ENCODE data around the gene HACL1.
A peak's percentile ranks its signal among the peaks of the same experiment; 100 is the strongest.
"Not testable (repeated sequence)": the region's sequence is repeated elsewhere in the genome, so short reads cannot be mapped to it uniquely, and the experiment has no call there.

The HACL1 gene

DNA sequence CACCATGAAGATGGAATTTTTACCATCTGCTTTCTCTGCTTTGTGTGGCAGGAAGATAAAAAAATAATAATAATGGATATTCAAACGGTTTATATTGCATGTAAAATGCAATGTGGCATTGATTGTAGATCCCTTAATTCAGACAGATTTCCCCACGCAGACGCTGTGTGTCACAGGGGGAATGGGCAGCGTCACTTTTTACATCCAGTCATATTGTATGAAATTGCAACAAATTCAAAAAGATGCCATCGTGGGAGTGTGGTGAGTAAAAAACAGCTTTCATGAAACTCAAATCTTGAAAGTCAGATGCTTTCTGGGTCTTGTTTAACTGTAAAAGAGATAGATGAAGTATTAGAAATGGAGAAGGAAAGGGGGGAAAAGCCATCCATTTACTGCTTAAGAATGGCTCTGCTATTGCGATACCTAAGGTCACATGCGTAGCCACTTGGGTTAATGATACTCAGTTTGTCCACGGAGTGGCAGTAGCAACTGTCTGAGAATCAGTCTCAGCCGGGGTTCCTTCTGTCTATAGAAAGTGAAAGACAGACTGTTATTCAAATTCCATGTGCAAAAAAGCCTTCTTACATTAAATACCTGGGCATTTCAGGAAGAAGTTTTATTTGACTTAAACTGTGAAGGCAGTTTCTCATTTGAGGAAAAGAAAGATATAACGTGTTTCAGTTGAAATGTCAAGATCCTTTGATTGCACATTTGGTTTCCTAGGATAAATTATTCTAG is 28.7 kb upstream of the HACL1 start:
- DNase-seq: peak; percentile 13

DNA sequence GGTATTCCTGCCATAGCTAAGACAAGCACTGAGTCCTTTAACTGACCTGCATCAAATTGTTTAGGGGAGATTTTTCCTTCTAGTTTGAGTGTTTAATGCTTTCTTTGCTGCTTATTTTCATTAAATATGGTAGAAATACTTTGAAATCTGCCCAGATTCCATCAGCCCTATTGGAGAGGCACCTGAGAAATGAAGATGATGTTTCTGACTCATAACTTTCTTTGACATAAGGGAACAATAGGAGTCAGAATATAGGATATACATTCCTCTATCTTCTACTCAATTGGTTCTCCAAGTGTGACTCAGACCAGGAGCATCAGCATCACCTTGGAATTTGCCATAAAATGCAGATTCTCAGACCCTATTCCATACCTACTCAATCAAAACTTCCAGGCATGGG is 27.6 kb upstream of the HACL1 start:
- DNase-seq: no peak

DNA sequence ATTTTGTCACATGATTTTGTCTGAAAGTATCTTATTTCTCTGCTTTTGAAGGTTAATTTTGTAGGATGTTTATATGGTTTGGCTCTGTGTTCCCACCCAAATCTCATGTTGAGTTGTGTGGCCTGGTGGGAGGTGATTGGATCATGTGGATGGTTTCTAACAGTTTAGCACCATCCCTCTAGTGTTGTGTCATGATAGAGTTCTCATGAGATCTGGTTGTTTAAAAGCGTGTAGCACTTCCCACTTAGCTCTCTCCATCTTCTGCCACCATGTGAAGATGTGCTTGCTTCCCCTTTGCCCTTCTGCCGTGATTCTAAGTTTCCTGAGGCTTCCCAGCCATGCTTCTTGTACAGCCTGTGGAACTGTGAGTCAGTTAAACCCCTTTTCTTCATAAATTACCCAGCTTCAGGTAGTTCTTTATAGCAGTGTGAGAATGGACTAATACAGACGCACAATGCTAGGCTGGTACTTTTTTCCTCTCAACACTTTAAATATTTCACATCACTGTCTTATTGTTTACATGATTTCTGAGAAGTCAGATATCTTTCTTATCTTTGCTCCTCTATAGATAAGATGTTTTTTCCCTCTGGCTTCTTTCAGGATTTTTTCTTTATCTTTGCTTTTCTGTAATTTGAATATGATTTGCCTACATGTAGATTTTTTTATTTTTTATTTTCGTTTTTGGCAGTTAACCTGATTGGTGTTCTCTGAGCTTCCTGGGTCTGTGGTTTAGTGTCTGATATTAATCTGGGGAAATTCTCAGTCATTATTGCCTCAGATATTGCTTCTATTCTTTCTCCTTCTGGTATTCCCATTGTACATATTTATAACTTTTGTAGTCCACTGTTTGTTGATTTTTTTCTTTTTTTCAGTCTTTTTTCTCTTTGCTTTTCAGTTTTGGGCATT is 22.4 kb upstream of the HACL1 start:
- DNase-seq: no peak

DNA sequence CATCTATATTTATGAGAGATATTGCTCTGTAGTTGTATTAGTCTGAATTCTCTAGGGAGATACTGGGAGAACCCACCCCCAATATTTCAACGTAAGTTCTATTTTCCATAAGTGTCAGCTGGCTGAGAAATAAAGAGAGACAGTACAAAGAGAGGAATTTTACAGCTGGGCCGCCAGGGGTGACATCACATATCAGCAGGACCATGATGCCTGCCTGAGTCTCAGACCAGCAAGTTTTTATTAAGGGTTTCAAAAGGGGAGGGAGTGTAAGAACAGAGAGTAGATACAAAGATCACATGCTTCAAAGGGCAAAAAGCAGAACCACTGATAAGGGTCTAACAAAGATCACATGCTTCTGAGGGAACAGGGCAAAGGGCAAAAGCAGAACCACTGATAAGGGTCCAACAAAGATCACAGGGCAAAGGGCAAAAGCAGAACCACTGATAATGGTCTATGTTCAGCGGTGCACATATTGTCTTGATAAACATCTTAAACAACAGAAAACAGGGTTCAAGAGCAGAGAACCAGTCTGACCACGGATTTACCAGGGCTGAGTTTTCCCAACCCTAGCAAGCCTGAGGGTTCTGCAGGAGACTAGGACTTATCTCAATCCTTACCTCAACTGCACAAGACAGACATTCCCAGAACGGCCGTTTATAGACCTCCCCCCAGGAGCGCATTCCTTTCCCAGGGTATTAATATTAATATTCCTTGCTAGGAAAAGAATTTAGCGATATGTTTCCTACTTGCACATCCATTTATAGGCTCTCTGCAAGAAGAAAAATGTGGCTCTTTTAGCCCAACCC is 18.5 kb upstream of the HACL1 start:
- DNase-seq: not testable (repeated sequence)

DNA sequence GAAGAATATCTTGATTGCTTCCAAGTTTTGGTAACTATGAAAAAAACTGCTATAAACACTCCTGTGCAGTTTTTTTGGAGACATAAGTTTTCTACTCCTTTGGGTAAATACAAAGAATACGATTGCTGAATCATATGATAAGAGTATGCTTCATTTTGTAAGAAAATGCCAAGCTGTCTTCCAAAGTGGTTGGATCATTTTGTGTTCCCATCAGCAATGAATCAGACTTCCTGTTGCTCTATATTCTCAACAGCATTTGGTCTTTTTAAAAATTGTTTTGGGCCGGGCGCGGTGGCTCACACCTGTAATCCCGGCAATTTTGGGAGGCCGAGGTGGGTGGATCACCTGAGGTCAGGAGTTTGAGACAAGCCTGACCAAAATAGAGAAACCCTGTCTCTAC is 14.7 kb upstream of the HACL1 start:
- no peak for DNase-seq

DNA sequence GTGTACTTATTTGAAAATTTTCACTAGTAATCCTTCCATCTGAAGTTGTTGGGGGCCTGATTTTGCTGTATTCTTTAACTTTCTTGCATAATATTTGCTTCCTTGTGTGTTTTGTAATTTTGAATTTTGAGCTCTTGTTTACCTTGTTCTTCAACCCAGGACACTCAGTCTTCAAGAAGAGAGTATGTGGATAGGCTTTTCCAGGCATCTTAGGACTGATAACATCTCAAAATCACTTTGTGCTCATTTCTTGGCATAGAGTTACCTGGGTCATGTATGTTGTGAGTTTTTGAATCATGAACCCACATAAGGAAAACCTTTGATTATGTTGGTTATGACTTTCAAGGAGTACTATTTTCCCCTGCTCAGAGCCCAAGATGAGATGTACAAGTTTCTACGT is 13.6 kb upstream of the HACL1 start:
- DNase-seq: no peak

DNA sequence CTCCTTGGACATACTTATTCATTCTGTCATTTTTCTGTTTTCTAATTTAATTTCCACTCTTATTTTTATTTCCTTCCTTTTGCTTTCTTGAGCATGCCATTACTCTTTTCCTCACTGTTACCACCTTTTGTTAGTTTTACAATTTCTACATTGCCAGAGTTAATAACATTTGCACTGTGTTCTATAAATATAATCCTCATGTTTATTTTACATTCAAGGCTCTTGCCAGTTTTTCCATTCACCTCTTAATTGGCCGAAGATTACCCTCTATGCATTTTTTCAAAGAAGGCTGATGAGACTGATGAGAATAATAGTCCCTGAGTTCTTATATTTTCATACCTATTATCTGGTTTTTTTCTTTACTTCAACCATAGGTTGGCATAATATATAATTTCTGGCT is 10.6 kb upstream of the HACL1 start:
- no peak for DNase-seq

DNA sequence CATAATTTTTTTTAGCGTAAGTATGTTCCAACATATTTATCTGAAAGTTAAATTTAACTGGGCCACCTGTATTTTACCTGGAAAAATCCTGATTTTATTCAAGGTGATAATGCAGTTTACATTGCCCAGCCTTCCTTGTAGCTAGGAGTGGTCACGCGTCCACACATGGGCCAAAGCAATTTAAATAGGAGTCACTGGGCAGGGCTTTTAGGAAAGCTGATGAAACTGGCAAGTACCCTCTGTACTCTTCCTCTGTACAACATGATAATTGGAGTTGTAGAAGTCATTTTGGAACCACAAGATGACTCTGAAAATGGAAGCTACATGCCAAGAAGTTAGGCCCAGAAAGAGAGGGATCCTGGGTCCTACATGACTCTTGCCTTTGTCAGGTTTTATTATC is 9.6 kb upstream of the HACL1 start:
- DNase-seq: no peak

DNA sequence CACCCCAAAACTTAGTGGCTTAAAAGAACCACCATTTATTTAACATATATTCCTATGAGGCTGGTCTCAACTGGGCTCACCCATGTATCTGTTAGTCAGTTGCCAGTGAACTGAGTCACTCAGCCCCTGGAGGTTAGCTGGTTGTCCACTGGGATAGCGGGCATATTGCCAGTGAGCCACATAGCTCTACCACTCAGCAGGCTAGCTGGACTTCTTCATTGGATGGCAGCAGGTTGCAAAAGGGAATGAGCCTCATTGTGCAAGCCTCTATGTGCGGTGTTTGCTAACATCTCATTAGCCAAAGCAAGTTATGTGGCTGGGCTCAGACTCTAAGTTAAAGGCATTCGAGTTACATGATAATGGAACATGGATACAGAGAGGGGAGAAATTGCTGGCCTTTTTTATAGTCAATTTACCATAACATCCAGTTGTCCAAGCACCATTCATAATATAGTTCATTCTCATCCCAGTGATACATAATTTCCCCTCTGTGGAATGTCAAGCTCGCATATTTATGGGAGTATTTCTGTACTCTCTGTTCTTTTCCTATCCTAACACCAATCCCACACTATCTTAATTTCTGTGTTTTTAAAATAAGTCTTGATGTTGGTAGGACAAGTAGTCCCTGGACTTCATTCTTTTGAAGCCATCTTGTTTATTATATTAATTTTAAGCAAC is 8.9 kb upstream of the HACL1 start:
- DNase-seq: no peak

DNA sequence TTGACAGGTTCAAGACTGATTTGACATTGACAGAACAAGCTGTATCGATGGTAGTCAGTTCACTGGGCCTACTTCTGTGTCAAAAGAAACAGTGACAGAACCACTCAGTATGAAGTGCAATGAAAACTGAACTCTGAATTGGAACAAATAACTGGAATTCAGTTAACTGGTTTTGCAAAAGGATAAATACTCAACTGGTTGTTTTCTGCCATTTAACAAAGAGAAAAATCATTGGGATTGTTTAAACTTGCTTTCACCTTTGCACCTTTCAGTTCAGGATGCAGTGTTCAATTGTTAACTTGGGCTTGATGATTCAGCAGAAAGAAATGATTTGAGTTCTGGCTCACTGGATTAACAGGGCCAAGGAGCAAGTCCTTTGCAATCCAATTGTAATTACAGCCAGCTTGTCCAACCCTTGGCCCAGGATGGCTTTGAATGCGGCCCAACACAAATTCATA is 5.1 kb upstream of the HACL1 start:
- no peak for DNase-seq

DNA sequence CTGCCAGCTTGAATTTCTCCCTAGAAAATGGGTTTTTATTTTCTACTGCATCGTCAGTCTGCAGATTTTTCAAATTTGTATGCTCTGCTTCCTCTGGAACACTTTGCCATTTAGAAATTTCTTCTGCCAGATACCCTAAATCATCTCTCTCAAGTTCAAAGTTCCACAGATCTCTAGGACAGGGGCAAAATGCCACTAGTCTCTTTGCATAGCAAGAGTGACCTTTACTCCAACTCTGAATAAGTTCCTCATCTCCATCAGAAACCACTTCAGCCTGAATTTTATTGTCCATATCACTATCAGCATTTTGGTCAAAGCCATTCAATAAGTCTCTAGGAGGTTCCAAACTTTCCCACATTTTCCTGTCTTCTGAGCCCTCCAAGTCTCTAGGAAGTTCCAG is 3.2 kb upstream of the HACL1 start:
- not testable (repeated sequence) for DNase-seq

DNA sequence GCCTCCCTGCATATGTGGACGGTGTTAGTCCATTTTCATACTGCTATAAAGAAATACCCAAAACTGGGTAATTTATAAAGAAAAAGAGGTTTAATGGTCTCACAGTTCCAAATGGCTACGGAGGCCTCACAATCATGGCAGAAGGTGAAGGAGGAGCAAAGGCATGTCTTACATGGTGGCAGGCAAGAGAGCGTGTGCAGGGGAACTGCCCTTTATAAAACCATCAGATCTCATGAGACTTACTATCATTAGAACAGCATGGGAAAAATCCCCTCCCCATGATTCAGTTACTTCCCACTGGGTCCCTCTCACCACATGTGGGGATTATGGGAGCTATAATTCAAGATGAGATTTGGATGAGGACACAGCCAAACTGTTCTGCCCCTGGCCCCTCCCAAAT is 1.4 kb upstream of the HACL1 start:
- DNase-seq: not testable (repeated sequence)

DNA sequence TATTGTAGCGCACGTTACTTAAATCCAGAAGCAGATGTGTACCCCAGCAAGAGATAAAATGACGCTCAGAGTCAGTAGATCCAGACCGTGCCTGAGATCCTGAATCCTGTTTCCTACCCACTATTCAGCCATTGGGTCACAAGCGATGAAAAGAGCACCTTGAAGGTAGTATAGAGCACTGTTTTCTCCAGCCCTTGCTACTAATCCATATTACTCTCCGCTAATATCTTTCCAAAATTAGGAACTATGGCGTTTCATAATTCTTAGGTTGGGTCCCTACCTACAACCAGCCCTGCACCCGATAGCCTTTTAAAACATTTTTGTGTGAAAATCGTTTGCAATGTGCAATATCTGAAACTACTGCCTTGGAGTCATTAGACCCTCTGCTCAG is 772 bp upstream of the HACL1 start:
- no peak for DNase-seq

DNA sequence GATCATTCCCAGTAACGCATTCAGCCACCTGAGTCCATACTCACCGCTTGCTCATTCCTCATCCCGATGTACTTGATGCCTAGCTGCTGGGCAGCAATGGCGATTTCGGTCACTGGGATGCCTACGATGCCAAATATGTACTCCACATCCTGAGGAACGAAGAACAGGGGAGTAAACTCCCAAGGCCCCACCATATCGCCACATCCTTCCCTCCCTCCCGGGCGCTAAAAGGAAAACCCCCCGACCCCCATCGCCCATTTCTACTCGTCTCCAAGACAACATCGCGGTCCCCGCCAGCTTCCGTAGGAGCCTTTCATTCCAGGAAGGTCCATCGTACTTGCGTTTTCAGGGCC is 347 bp downstream of the HACL1 start:
- no peak for DNase-seq

DNA sequence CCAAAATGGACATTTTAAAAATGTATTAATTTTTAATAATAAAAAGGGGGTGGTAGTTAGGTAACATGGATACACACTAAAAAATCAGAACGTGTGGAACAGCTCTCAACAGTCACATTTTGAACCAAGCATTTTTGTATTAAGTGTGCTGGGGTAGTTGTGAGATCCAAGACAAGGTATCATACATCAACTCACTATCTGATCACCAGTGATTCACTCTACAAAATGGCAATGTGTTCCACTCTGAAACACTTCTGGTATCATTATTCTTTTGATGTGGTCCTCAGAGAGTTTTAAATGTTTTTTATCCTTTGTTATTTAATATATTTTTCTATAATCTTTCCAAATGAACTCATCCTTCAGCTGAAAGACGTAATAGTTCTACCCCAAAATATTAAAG is 5.4 kb downstream of the HACL1 start:
- no peak for DNase-seq

DNA sequence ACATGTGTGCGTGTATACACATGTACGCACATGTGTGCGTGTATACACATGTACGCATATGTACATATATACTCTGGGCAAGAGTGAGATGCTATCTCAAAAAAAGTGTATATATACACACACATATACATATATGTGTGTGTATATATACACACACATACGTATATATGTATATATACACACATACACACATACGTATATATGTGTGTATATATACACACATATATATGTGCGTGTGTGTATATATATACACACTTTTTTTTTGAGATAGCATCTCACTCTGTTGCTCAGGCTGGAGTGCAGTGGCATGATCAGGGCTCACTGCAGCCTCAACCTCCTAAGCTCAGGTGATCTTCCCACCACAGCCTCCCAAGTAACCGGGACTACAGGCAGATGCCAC is 8.4 kb downstream of the HACL1 start:
- no peak for DNase-seq

DNA sequence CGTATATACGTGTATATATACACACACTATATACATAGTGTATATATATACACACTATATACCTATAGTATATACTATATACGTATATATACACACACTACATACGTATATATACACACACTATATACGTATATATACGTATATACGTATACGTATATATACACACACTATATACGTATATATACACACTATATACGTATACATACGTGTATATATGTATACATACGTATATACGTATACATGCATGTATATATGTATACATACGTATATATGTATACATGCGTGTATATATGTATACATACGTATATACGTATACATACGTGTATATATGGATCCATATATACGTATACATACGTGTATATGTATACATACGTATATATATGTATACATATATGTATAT is 9.4 kb downstream of the HACL1 start:
- DNase-seq: no peak

DNA sequence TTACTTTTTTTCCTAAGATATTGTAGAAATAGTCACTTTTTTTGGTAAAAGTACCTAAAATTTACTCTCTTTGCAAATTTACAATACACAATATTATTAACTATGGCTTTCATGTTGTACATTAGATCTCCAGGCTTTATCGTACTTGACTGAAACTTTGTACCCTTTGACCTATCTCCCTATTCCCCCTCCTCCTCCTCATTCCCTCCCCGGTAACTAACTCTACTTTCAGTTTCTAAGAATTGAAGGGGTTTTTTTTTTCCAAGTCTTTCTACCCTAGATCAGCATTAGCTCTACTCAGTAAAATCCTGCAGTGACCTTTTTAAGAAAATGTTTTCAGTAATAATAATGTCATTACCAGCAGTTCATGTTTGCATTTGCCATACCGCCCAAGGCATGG is 10.1 kb downstream of the HACL1 start:
- no peak for DNase-seq

DNA sequence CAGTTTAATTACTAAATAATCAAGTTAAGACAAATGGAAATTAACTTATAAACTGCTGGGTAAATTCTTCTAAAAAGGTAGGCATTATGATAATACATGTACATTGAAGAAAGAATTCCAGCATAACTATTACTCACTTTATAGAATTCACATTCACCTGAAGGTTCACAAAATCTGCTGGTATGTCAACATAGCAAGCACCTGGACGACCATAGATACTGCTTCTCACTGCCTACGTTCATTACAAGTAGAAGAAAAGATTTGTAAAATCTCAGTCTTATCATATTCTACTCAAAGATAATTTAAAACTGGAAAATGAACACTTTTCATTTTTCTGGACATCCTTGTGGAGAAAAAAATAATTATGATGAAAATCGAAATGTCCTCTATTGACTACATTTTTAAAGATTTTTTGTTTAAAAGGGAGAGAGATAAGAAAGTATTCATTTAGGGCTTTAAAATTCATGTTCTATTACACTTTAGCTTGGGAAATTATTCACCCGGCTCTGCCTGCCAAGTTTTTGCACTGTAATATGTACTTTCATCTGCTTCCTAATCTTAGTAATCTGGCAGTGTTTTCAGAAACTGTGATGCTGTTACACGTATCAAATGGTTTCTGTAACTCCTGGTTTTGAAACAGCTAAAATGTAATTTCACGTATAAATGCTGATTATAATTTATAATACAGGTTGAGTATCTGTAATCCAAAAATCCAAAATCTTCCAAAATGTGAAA is 16.1 kb downstream of the HACL1 start:
- no peak for DNase-seq

DNA sequence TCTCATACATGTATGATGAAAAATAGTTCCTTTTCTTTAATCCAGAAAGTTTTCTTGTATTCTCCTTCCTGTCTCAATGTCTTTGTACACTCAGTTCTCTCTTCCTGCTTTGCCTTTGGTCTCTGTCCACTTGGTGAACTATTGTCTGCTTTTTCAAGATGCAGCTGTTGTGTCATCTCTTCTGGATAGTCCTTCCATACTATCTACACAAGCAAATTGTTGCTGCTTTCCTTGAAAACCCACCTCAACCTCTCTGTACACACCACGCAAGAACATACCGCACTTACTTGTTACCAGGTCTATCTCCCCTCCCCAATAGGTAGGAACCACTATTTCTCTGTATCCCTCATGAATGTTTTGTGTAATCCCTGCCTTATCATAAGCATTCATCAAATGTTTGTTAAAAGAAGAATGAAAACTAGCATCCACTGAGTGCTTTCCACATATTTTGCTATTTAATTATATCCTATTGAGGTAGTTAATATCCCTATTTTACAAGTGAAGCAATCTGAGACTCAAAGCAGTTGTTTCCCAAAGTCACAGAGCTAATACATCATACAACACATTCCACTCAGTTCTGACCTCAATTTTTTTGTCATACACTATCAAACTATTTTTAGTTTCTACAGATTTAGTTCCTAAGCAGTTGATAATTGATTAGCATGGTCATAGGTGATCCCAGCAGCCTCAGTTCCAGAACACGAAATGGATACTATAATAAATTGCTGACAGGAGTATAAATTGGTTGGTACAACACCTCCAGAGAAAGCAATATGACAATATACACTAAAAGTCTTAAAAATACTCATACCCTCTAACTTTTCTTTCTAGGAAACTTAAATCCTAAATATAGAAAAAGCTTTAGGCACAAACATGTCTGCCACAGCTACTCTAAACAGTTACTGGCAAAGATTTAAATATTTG is 19.6 kb downstream of the HACL1 start:
- DNase-seq: no peak

DNA sequence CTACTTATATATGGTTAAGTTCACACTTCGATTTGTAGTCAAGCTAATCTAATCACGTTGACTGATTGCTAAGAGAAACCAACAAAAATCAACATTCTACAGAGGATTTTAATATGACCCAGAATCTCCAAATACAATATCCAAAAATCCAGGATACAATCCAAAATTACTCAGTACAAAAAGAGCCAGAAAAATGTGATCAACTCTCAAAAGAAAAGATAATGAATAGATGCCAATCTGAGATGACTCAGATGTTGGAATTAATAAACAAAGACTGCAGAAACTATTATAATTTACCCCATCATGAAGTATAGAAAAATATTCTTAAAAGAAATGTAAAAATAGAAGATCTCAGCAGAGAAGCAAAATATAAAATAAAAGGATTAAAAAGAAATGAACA is 22.3 kb downstream of the HACL1 start:
- no peak for DNase-seq
